HG03135 (cell line): ENCODE measurements around the gene IGFBP7.

ENCODE experiments used
- ATAC-seq: cut with Tn5 transposase; IDR thresholded peaks from one replicate; pipeline ENCODE4 v1.9.1; 2021; ENCODE audit warnings: mild to moderate bottlenecking, moderate library complexity; ENCODE audit not compliant: unreplicated experiment

The IGFBP7 gene, protein sequence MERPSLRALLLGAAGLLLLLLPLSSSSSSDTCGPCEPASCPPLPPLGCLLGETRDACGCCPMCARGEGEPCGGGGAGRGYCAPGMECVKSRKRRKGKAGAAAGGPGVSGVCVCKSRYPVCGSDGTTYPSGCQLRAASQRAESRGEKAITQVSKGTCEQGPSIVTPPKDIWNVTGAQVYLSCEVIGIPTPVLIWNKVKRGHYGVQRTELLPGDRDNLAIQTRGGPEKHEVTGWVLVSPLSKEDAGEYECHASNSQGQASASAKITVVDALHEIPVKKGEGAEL

DNA sequence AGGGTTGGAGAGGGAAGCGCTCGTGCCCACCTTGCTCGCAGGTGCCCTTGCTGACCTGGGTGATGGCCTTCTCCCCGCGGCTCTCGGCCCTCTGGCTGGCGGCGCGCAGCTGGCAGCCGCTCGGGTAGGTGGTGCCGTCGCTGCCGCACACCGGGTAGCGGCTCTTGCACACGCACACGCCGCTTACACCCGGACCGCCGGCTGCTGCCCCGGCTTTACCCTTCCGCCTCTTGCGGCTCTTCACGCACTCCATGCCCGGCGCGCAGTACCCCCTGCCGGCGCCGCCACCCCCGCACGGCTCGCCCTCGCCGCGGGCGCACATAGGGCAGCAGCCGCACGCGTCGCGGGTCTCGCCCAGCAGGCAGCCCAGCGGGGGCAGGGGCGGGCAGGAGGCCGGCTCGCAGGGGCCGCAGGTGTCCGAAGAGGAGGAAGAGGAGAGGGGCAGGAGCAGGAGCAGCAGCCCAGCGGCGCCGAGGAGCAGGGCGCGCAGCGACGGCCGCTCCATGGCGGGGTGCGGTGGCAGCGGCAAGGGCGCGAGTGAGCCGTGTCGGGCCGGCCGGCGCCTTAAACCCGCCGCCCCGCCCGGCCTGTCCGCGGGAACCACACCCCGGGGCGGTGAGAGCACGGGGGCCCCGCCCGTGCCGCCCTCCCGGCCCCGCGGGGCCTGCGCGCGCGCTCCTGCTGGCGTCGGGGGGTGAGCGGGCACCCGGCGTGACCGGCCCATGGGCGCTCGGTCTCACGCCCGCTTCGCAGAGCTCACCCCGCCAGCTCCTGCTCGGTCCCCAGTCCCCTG, at the start of gene IGFBP7:
TSS of gene IGFBP7 (minus strand) at position 539 of the 793 bp plus-strand sequence. CDS start at position 505, 34 bp downstream.
- ATAC-seq = peak; percentile 39

DNA sequence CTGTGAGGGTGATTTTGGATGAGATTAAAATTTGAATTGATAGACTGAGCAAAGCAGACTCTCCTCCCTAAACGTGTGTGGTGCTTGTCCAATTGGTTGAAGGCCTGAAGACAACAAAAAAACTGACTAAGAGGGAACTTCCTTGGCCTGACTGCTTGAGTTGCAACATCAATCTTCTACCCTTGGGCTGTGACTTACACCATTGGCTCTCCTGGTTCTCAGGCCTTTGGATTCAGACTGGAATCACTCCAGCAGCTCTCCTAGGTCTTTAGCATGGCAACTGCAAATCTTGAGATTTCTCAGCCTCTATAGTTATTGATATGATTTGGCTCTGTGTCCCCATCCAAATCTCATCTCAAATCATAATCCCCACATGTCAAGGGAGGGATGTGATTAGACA, 49.7 kb upstream of the IGFBP7 start:
- no peak for ATAC-seq

DNA sequence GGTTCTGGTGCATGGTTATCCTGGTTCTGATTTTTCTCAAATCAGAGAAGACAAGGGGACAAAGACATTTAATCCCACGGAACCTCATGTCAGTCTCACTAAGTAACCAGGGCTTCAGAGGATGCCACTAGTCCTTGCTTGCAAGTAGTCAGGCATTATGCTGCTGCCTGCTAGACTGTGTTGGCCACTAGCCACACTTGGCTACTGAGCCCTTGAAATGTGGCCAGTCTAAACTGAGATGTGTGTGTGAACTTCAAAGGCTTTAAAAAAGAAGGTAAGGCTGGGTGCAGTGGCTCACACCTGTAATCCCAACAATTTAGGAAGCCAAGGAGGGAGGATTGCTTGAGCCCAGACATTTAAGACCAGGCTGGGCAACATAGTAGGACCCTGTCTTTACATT, 48.6 kb upstream of the IGFBP7 start:
- ATAC-seq = no peak

DNA sequence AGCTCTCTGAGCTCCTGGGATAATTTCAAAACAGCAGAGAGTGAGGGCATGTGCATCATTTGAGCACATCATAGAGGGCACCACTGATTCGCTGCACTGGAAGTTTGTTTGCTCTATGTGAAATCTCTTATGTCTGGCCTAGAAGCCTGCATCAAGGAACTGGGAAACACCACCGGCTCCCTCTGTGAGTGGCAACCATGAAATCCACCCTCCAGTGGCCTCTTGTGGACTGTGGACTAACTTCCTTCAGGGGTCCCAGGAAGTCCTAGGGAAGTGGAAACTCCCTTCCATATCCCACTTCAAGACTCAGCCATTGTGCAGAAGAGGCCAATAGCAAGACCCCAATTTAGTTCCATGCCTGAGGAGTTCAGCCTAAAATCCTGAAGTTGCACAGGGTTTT, 48.0 kb upstream of the IGFBP7 start:
- no peak for ATAC-seq

DNA sequence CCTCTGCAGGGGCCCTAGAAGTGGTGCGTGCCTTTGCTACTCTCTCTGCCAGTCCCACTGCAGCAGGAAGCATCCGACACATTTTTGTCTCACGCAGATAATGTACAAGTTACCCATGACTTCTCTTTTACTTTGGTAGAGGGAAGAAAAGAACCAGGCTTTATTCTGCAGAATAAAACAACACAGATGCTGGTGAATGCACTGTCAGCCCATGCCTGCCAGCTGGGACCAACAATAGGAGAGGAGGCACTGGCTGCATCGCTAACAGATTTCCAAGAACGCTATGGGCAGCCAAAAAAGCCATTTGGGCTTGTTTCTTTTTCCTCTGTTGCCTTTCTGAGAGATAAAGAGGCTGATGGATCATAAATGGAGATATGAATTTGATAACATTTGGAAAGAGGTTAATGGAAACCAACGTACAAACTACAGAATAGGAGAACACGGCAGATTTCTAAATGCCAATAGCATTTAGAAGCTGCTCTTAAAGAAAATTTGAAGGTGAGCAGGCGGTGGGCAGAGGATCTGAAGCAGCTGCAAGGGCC, 47.5 kb upstream of the IGFBP7 start:
- ATAC-seq = no peak

DNA sequence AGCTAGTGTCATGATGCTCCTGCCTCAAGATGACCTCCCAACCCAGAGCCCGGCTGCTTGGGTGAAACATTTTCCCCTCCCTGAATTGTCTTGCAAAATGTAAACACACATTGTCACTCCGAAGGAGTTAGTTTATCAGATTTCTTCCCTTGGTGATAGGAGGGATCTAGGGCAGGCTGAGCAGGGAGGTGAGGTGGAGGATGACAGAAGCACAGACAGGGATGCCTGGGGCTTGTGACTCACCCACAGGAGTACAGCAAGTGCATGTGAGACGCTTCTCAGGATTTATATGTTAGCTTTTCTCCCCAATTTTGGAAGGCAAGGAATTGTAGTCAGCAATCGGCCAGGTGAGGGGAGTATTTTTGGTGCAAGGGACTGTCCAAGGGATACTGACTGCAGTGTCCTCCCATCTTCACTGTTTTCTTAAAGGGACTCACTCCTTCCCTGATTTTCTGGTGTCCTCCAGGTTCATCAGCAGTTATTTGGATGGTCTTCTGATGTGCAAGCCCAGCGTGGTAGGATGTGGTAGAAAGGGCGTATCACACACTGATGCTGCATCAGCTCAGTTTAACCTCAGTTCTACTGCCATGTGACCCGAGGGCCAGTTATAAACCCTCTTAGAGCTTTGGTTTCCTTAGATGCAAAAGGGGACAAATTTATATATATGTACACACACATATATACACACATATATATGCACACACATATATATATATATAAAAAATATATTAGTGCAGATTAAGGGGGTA, 46.2 kb upstream of the IGFBP7 start:
- ATAC-seq = no peak

DNA sequence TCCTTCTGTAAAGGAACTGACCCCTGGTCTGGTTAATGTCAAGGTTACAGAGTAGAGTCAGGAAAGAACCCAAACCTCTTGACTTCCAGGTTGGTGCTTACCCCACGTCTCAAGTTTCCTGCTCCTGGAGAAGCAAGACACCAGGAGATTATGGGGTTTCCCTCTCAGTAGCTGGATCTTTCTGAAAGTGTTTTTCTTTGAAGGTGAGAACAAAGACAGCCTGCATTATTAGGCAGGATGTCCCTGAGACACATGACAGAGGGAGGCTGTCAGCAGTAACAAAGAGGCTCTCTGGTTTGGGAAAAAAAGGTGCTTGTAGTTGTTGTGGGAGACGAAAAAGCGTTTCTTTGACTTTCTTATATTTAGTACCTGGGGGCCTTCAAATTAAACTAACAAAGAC, 44.7 kb upstream of the IGFBP7 start:
- ATAC-seq = no peak

DNA sequence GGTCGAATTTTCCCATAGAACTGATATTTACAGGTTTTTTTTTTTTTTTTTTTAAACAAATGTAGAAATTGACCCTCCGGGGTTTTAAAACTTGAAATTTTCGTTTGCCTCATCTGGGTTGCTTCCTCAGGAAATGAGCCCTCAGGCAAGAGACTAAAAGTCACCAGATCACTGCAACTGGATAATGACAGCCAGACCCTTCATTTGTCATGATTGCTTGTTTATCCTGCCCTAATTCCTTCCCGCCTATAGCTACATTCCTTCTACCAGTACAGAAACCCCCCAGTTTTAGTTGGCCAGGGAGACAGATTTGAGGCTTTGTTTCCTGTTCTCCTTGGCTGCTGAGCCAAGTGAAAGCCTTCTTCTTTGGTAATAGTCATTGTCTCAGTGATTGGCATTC, 44.0 kb upstream of the IGFBP7 start:
- no peak for ATAC-seq

DNA sequence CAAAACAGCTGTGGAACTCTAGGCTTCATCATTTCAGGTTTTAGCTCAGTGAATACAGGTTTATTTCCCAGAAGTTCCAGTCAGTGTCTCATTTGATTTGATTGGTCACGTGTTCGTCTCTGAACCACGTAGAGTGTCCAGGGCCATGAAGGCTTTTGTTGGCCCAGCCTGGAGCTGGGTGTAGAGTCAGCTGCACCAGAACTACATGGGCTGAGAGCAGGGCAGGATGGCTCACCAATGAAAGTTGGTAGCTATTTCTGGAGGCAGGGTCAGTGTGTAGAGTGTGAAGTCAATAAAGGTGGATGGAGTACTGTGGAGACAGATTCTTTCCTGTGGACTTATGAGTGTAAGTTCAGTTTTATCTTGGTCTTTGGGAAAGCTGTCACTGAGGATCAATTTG, 43.0 kb upstream of the IGFBP7 start:
- no peak for ATAC-seq

DNA sequence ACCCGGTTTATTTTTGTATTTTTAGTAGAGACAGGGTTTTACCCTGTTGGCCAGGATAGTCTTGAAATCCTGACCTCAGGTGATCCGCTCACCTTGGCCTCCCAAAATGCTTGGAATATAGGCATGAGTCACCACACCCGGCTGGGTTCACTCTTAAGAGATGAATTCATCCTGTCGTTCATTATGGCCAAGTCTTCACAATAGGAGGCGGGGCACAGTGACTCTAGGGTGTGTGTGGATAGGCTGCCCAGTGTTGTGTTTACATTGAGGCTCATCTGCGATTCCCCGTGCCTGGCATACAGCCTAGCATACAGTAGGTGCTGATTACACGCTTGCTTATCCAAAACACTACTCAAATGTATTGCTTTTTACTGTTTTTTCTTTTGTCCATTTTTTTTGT, 41.3 kb upstream of the IGFBP7 start:
- ATAC-seq = no peak

DNA sequence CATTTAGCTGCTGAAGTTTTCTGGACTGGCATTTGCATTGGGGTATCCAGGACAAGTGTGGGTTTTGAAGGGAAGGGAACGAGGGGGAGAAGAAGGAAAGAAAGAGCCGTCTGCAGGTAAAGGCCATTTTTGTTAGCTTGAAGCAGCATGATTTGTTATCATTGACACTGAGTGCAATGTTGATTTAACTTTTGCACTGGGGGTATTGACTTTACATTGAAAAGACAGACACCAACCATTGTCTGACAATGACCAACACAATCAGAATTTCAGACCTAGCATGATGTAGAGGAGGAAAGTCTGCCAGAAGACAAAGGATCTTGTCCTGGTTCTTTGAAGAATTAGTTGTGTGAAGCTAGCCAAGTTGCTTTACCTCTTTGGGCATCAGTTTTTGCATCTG, 39.6 kb upstream of the IGFBP7 start:
- ATAC-seq = no peak

DNA sequence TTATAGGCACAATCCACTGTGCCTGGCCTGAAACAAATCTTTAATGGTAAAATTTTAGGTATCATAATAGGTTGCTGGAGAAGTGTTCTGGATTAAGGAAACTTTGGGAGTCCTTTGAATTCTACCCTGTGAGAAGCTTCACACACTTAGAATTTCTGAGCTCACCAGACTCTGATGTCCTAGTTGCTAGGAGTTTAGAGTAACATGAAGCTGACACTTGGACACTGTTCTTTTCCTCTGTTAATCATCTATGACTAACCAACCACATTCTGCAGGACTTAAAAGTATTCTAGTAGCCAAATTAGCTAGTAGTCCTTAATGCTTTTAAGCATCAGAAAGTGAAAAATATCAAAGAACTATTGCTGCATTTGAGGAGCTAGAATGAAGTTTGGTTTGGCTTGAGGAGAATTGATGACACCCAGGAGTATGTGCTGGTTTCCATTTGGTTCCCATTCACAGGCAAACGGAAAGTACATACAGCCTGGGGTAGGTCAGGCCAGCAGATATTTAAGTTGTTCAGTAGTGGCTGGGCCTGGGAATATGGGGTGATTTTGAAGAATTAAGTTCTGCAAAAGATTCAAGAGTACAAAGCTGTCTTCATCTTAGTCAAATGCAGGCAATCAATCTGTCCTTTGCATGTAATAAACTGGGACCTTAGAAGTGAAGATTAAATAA, 38.8 kb upstream of the IGFBP7 start:
- ATAC-seq = no peak

DNA sequence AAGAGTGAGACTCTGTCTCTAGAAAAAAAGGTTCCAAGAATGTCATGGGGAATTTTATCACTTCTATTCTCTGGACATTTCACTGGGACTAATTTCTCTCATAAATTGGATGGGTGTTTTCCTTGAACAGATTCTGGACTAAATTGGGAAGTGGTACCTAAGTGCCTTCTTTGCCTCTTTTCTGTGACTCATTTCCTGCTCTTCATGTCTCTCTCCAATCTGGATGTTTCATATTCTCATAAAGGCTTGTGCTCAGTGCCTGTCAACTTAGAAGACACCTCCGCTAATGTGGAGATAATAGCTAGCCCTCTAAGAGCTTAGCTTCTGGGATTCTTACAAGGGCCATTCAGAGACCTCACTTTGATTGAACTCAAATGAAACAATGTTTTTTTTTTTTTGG, 38.0 kb upstream of the IGFBP7 start:
- ATAC-seq = no peak

DNA sequence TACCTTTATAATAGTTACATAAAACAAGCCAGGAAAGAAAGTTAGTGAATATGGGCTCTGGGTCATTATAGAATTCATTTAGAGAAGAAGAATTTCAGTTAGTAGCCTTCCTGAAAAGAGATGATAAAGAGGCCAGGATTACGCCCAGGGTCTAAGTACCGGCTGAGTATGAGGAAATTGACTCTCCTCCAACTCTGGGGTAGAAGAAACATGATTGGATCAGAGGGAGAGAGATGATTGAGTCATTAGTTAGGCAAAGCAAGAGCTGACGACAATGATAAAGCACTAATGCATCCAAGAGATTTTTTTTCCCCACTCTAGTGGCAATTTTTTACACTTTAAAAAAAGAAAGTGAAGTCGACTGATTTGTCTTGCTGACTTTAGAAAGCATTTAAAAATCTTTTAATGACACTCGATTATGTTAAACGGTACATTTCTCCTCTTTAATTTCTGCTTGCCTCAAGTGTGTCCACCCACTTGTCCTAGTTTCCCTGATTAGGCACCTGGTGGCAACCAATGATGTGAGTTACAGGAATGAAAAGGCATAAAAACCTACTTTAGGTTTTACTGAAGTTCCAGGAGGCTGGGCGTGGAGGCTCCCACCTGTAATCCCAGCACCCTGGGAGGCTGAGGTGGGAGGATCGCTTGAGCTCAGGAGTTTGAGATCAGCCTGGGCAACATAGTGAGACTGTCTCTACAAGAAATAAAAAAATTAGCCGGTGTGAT, 37.3 kb upstream of the IGFBP7 start:
- ATAC-seq = no peak

DNA sequence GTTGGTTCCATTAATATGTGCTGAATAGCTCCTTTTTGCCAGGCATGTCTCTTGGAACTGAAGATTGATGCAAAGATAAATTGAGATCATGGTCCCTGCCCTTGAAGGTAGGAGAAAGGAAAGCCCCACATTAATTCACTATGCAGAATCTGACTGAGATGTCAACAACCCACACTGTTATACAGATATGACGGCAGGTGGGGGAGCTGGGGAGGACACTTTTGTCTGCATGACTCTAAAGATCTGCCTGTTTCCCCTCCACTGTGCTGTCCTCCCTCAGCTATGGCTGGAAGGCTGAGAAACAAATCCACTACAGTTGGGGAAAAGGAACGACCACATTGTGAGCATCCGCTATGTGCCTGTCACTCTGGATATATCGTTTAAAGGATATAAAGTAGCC, 36.3 kb upstream of the IGFBP7 start:
- no peak for ATAC-seq

DNA sequence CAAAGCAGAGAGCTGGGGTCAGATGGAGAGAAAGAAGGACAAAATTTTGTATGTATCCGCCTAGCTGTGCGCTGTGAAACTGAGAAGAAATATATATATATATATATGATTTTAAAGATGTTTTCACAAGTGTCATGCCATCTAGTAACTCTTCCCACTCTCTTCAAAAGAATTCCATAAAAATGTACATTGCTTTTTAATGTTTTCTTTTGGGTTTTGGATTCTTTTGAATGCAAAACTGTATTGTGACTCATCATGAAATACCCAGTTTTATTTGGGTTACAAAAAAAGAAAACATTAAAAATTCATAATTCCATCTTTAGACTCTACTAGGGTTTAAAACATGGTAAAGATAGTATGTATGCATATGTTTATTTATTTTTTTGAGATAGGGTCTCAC, 34.3 kb upstream of the IGFBP7 start:
- ATAC-seq = no peak

DNA sequence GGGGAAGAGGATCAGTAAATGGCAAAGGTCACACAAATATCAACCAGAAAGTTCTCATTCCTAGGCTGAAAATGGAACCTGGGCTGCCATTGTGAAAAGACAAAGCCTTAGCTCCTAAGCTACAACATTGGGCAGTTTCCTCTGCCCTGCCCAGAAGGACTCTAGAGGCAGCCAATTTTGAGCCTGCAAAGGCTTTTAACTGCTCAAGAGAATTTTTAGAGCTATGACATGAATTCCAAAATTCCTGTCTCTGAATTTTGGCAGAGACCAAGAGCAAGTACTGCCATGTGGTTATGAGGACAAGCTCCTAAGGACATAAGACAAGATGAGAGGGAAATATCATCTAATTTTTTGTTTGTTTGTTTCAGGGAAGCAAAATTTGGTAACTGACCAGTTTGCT, 29.6 kb upstream of the IGFBP7 start:
- ATAC-seq = no peak

DNA sequence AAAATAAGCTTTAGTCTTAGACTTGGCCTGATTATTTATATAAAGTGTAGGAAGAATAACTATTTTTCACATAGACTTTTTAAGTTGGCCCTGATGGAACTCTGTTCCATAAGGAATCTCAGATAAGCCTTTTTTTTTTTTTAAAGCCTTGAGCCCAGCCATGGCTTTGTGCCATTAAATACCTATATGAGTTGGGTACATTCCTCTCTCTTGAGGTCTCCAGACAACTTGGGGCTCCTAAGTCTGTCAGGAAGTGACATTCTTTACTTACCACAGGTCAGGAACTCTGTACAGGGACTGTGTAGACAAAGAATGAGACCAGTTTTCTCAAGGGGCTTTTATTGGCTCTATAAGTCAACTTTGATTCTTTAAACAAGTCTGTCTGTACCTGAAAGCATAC, 27.1 kb upstream of the IGFBP7 start:
- no peak for ATAC-seq

DNA sequence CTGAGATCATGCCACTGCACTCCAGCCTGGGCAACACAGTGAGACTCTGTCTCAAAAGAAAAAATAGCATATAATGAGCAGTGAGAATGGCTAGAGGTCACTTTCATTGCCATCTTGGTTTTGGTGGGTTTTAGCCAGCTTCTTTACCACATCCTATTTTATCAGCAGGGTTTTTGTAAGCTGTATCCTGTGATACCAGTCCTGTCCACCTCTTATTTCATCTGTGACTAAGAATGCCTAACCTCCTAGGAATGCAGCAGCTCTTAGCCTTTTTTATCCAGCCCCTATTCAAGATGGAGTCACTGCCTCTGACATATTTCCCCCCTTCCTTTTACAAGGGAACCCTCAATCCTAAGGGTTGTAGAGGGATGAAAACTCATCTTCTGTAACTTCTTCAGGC, 26.1 kb upstream of the IGFBP7 start:
- no peak for ATAC-seq

DNA sequence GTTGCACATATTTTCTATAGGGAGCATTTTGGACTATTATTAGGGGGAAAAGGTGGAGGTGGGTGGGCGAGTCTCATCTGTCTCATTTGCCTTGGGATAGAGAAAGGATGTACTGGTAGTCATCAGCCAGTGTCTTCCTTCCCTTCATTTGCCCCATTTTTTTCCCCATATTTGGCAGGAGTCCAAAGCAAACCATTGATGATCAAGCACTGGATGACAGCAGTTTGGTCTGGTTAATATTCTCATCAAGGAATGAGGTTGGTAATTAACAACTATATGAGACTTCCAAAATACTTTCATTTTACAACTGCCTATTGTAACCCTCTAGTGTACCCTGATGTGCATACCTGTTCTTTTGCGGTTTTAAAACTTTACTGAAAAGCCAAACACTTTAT, 22.6 kb upstream of the IGFBP7 start:
- no peak for ATAC-seq
